Measurements from ENCODE around the gene PHF21A. TPM values are rescaled to one million over a fixed set of nuclear protein-coding genes. Genes with fewer than 3 reads are reported as not detected.

PHF21A gene
- total and polyA plus RNA-seq, 7 experiments from 2014 or later: 7.2 to 88.5 (median 54.5) TPM

GRCh38 chr11:45918331-45918941 is 202.8 kb downstream of the PHF21A start:
- Mint-ChIP-seq H3K4me1 (peaks cover 34 to 65% (median 49%) of the 10 kb centered on the region in 7 donors), H3K9me3 (peaks cover 0 to 3% (median 0%) of the 10 kb centered on the region in 11 donors), H3K27ac (peak overlapping the region; percentile 91 to 100 (median 98)), H3K36me3 (peaks cover 0 to 8% (median 0%) of the 10 kb centered on the region in 5 donors), H3K27me3 (peaks cover 0 to 16% (median 4%) of the 10 kb centered on the region in 5 donors), H3K4me3 (peak overlapping the region; percentile 86 to 98 (median 96))
- H3K36me3 ChIP-seq (ENCODE audit: control insufficient read depth in 2 of 3, insufficient read depth in 3 of 3, low read length in 3 of 3): peaks cover 5 to 26% (median 9%) of the 10 kb centered on the region in 3 experiments
- peaks cover 24 to 36% of the 10 kb centered on the region in 2 donors for H3K4me1 ChIP-seq (ENCODE audit: control insufficient read depth in 2 of 2, insufficient read depth in 2 of 2, low read length in 2 of 2)
- ChIA-PET CTCF (interaction anchor here (0.5 to 1.2 kb wide), 7 partner anchors 8 to 267 kb away, joined by 3 to 4 read pairs (median 3); partner anchors contain the start of gene CRY2), POLR2A (interaction anchor here (0.5 to 3.3 kb wide), 8 partner anchors 8 to 689 kb away, joined by 3 to 26 read pairs (median 4); partner anchors contain the start of gene CRY2)
- peak overlapping the region; percentile 87 for H3K27ac ChIP-seq (ENCODE audit: low read depth, low read length)
- H3K9me3 ChIP-seq (ENCODE audit: control insufficient read depth in 2 of 3, low read length in 3 of 3): no peaks in the 10 kb centered on the region
- H3K27me3 ChIP-seq (ENCODE audit: control insufficient read depth in 2 of 2, insufficient read depth in 2 of 2, low read length in 2 of 2): no peaks in the 10 kb centered on the region
- H3K4me3 ChIP-seq (ENCODE audit: low read length): peak overlapping the region; percentile 72
- no peak for ATAC-seq
- intact Hi-C loops (cut with micrococcal nuclease): loop anchor here (1.0 to 5.0 kb wide), 19 partner anchors 12 to 1634 kb away; partner anchors contain the start of genes ARHGAP1 (in 2 of the 2), ATG13 (in 2 of the 2), CRY2 (in 2 of the 2) and HARBI1 (in 2 of the 2)
- peak in 2 of 9 donors; percentile 35 to 80 for DNase-seq

GRCh38 chr11:45917623-45918330 is 203.5 kb downstream of the PHF21A start, which contains the start of gene PEX16:
PEX16 (minus strand) TSS chr11:45917877; CDS start chr11:45917811, 66 bp downstream.
- peak within 1 kb of the TSS; percentile 86 to 98 (median 96) for H3K4me3 Mint-ChIP-seq
- intact Hi-C loops (cut with micrococcal nuclease): loop anchor here (1.0 to 5.0 kb wide), 19 partner anchors 13 to 1635 kb away; partner anchors contain the start of genes ARHGAP1 (in 2 of the 2), ATG13 (in 2 of the 2), CRY2 (in 2 of the 2) and HARBI1 (in 2 of the 2)
- DNase-seq (peak; percentile 86 to 98 (median 97)), ATAC-seq (peak; percentile 95)
- no peaks in the 10 kb centered on the region for H3K27me3 ChIP-seq (ENCODE audit: control insufficient read depth in 2 of 2, insufficient read depth in 2 of 2, low read length in 2 of 2)
- H3K9me3 ChIP-seq (ENCODE audit: control insufficient read depth in 2 of 3, low read length in 3 of 3): no peaks in the 10 kb centered on the region
- CTCF ChIA-PET: interaction anchor here (0.5 to 1.2 kb wide), 7 partner anchors 9 to 267 kb away, joined by 3 to 4 read pairs (median 3); partner anchors contain the start of gene CRY2
- H3K4me1 ChIP-seq (ENCODE audit: control insufficient read depth in 2 of 2, insufficient read depth in 2 of 2, low read length in 2 of 2): peaks cover 24 to 36% of the 10 kb centered on the region in 2 donors
- H3K4me3 ChIP-seq (ENCODE audit: low read length): peak within 1 kb of the TSS; percentile 72
- peaks cover 31 to 66% (median 49%) of the 10 kb centered on the region in 7 donors for H3K4me1 Mint-ChIP-seq
- peaks cover 0 to 8% (median 0%) of the 10 kb centered on the region in 5 donors for H3K36me3 Mint-ChIP-seq
- POLR2A ChIA-PET: interaction anchor here (0.5 to 3.3 kb wide), 11 partner anchors 9 to 780 kb away, joined by 3 to 26 read pairs (median 4); partner anchors contain the start of gene CRY2
- peaks cover 0 to 3% (median 0%) of the 10 kb centered on the region in 11 donors for H3K9me3 Mint-ChIP-seq
- H3K36me3 ChIP-seq (ENCODE audit: control insufficient read depth in 2 of 3, insufficient read depth in 3 of 3, low read length in 3 of 3): peaks cover 5 to 33% (median 9%) of the 10 kb centered on the region in 3 experiments
- H3K27ac ChIP-seq (ENCODE audit: low read depth, low read length): peak within 1 kb of the TSS; percentile 87
- peak within 1 kb of the TSS; percentile 91 to 100 (median 98) for H3K27ac Mint-ChIP-seq
- peaks cover 0 to 13% (median 4%) of the 10 kb centered on the region in 5 donors for H3K27me3 Mint-ChIP-seq

- no peaks in the 10 kb centered on the region for H3K27me3 ChIP-seq (ENCODE audit: control insufficient read depth in 2 of 2, insufficient read depth in 2 of 2, low read length in 2 of 2)
- H3K36me3 ChIP-seq (ENCODE audit: control insufficient read depth in 2 of 3, insufficient read depth in 3 of 3, low read length in 3 of 3): peaks cover 5 to 35% (median 9%) of the 10 kb centered on the region in 3 experiments
- no peaks in the 10 kb centered on the region for H3K9me3 ChIP-seq (ENCODE audit: control insufficient read depth in 2 of 3, low read length in 3 of 3)
- Mint-ChIP-seq H3K4me3 (peak overlapping the region; percentile 86 to 98 (median 96)), H3K36me3 (peaks cover 0 to 8% (median 0%) of the 10 kb centered on the region in 5 donors), H3K27me3 (peaks cover 0 to 13% (median 4%) of the 10 kb centered on the region in 5 donors), H3K27ac (peak overlapping the region; percentile 91 to 100 (median 98)), H3K9me3 (peaks cover 0 to 3% (median 0%) of the 10 kb centered on the region in 11 donors), H3K4me1 (peaks cover 31 to 66% (median 49%) of the 10 kb centered on the region in 7 donors)
- peak overlapping the region; percentile 87 for H3K27ac ChIP-seq (ENCODE audit: low read depth, low read length)
- H3K4me3 ChIP-seq (ENCODE audit: low read length): peak overlapping the region; percentile 72
- H3K4me1 ChIP-seq (ENCODE audit: control insufficient read depth in 2 of 2, insufficient read depth in 2 of 2, low read length in 2 of 2): peaks cover 24 to 36% of the 10 kb centered on the region in 2 donors
- no peak for DNase-seq
- no peak for ATAC-seq
- intact Hi-C loops (cut with micrococcal nuclease): loop anchor here (5.0 kb wide), 5 partner anchors 320 to 1635 kb away; partner anchors contain the start of genes ARFGAP2 (in 1 of the 2), ATG13 (in 1 of the 2), CELF1 (in 1 of the 2) and CSTPP1 (in 1 of the 2)
- ChIA-PET POLR2A (interaction anchor here (0.9 to 3.3 kb wide), 9 partner anchors 8 to 780 kb away, joined by 3 to 26 read pairs (median 4); partner anchors contain the start of gene CRY2), CTCF (no interaction called here)
These were observed 204.0 kb downstream of the PHF21A start for GRCh38 chr11:45917286-45917622.

GRCh38 chr11:45915446-45915845 is 205.8 kb downstream of the PHF21A start:
- Mint-ChIP-seq H3K4me1 (peaks cover 28 to 59% (median 39%) of the 10 kb centered on the region in 7 donors), H3K36me3 (peaks cover 0 to 11% (median 5%) of the 10 kb centered on the region in 5 donors), H3K4me3 (peak overlapping the region in 4 of 10 donors; percentile 29 to 59 (median 39)), H3K27me3 (no peaks in the 10 kb centered on the region), H3K9me3 (peaks cover 0 to 3% (median 0%) of the 10 kb centered on the region in 11 donors), H3K27ac (peak overlapping the region in 2 of 9 donors; percentile 66 to 77)
- Histone ChIP-seq H3K27ac (ENCODE audit: low read depth, low read length) (no peak overlapping the region), H3K36me3 (ENCODE audit: control insufficient read depth in 2 of 3, insufficient read depth in 3 of 3, low read length in 3 of 3) (peaks cover 5 to 47% (median 9%) of the 10 kb centered on the region in 3 experiments), H3K9me3 (ENCODE audit: control insufficient read depth in 2 of 3, low read length in 3 of 3) (no peaks in the 10 kb centered on the region), H3K27me3 (ENCODE audit: control insufficient read depth in 2 of 2, insufficient read depth in 2 of 2, low read length in 2 of 2) (no peaks in the 10 kb centered on the region), H3K4me1 (ENCODE audit: control insufficient read depth in 2 of 2, insufficient read depth in 2 of 2, low read length in 2 of 2) (peaks cover 24 to 36% of the 10 kb centered on the region in 2 donors), H3K4me3 (ENCODE audit: low read length) (no peak overlapping the region)
- no peak for ATAC-seq
- DNase-seq: no peak
- intact Hi-C loops (cut with micrococcal nuclease): loop anchor here (5.0 kb wide), 5 partner anchors 322 to 1637 kb away; partner anchors contain the start of genes ARFGAP2 (in 1 of the 2), ATG13 (in 1 of the 2), CELF1 (in 1 of the 2) and CSTPP1 (in 1 of the 2)
- ChIA-PET POLR2A (interaction anchor here (0.6 to 3.3 kb wide), 2 partner anchors 69 to 700 kb away, joined by 3 to 17 read pairs; partner anchors contain the start of gene CRY2), CTCF (no interaction called here)

- peaks cover 19 to 45% (median 26%) of the 10 kb centered on the region in 7 donors for H3K4me1 Mint-ChIP-seq
- POLR2A ChIA-PET: no interaction called here
- Histone ChIP-seq H3K36me3 (ENCODE audit: control insufficient read depth in 2 of 3, insufficient read depth in 3 of 3, low read length in 3 of 3) (peaks cover 5 to 61% (median 9%) of the 10 kb centered on the region in 3 experiments), H3K27me3 (ENCODE audit: control insufficient read depth in 2 of 2, insufficient read depth in 2 of 2, low read length in 2 of 2) (no peaks in the 10 kb centered on the region), H3K9me3 (ENCODE audit: control insufficient read depth in 2 of 3, low read length in 3 of 3) (no peaks in the 10 kb centered on the region), H3K4me1 (ENCODE audit: control insufficient read depth in 2 of 2, insufficient read depth in 2 of 2, low read length in 2 of 2) (peaks cover 20 to 27% of the 10 kb centered on the region in 2 donors), H3K27ac (ENCODE audit: low read depth, low read length) (no peak overlapping the region), H3K4me3 (ENCODE audit: low read length) (no peak overlapping the region)
- peak overlapping the region in 1 of 9 donors; percentile 38 for H3K27ac Mint-ChIP-seq
- peaks cover 0 to 3% (median 0%) of the 10 kb centered on the region in 11 donors for H3K9me3 Mint-ChIP-seq
- H3K36me3 Mint-ChIP-seq: peaks cover 0 to 11% (median 5%) of the 10 kb centered on the region in 5 donors
- ATAC-seq (no peak), DNase-seq (no peak)
- H3K27me3 Mint-ChIP-seq: no peaks in the 10 kb centered on the region
- CTCF ChIA-PET: no interaction called here
- H3K4me3 Mint-ChIP-seq: peak overlapping the region in 2 of 10 donors; percentile 14 to 30
- intact Hi-C loops (cut with micrococcal nuclease): no loop called here
These were observed 207.2 kb downstream of the PHF21A start for GRCh38 chr11:45913942-45914635.
